ENCODE results near the gene FXYD3.

FXYD3 gene

DNA sequence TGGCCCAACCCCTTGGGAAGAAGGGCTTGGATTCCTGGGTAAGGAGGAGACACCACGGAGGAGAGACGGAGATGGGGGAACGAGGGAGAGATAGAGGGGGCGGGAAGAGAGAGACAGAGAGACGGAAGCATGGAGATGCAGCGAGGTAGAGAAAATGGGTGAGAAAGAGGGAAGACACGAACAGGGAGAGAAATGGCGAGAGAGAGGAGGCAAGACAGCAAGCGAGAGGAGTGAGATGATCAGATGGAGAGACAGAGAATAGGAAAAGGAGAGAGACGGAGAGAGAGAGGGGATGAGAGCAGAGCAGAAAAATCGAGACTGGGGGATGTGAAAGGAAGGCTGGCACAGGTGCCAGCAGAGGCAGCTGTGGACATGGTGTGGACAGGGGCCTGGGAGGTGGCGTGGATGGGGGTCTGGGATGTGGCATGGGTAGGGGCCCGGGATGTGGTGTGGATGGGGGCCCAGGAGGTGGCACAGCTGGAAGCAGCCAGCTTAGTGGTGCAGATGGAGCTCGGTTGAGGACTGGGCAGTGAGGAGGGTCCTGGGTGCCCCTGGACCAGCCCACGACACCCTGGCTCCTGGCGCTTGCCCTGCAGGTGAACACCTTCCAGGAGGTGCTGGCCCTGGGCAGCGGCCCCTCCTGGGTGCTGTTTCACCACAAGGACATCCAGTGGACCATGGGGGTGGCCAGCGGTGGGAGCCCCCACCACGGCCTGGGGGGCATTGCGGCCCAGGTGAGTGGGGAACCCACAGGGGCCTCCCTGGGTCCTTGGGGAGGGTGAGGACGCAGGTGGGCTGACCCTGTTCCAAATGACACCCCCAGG, 40.2 kb upstream of the FXYD3 start:
- Histone ChIP-seq H3K4me3 (ENCODE audit: low read depth in 1 of 2, low read length in 2 of 2) (no peak overlapping the region), H3K27ac (ENCODE audit: low read depth, low read length) (no peak overlapping the region), H3K27me3 (ENCODE audit: control insufficient read depth in 1 of 2, insufficient read depth in 2 of 2, low read length in 2 of 2) (no peaks in the 10 kb centered on the region), H3K9me3 (ENCODE audit: control insufficient read depth in 1 of 2, low read length in 2 of 2) (peaks cover 3% of the 10 kb centered on the region in 2 donors), H3K4me1 (ENCODE audit: control insufficient read depth in 1 of 2, insufficient read depth in 2 of 2, low read length in 2 of 2) (no peaks in the 10 kb centered on the region), H3K9ac (ENCODE audit: low read depth in 1 of 2, low read length in 2 of 2) (no peak overlapping the region), H3K36me3 (ENCODE audit: control insufficient read depth in 1 of 2, insufficient read depth in 2 of 2, low read length in 2 of 2) (no peaks in the 10 kb centered on the region)

DNA sequence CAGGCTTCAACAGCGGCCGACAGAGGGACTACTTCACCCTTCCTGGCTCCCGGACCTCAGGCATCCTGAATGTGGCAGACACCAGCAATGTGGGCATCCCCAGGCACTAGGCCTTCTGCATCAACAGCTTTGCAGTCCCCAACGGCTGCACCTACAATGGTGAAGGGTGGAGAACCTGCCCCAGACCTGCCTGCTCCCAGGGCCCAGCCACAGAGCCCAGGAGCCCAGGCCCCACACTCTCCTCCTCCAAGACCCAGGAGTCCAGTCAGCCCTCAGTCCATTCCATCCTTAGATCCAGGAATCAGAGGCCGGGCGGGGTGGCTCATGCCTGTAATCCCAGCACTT, 39.6 kb upstream of the FXYD3 start:
- H3K9me3 ChIP-seq (ENCODE audit: control insufficient read depth in 1 of 2, low read length in 2 of 2), result no peaks in the 10 kb centered on the region
- no peaks in the 10 kb centered on the region for H3K4me1 ChIP-seq (ENCODE audit: control insufficient read depth in 1 of 2, insufficient read depth in 2 of 2, low read length in 2 of 2)
- H3K36me3 ChIP-seq (ENCODE audit: control insufficient read depth in 1 of 2, insufficient read depth in 2 of 2, low read length in 2 of 2), result no peaks in the 10 kb centered on the region
- H3K27ac ChIP-seq (ENCODE audit: low read depth, low read length), result no peak overlapping the region
- no peaks in the 10 kb centered on the region for H3K27me3 ChIP-seq (ENCODE audit: control insufficient read depth in 1 of 2, insufficient read depth in 2 of 2, low read length in 2 of 2)
- no peak overlapping the region for H3K9ac ChIP-seq (ENCODE audit: low read depth in 1 of 2, low read length in 2 of 2)
- no peak overlapping the region for H3K4me3 ChIP-seq (ENCODE audit: low read depth in 1 of 2, low read length in 2 of 2)

DNA sequence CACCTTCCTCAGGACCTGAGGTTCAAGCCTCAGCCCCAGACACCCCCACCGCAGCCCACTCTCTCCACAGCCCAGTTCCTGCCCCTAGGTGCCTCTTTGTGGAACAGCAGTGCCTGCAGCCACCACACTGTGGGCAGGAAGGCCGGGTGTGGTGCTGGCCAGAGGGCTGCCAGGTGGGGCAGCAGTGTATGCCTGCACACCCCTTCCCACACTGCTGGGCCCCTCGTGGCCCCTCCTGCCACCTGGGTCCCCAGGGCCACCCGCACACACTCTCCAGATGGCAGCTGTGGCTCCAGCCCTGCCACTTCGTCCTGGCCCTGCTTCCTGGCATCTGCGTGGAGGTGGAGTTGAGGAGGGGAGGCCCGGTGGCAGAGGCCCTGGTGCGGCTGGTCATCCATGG, 39.0 kb upstream of the FXYD3 start:
- Histone ChIP-seq H3K4me3 (ENCODE audit: low read depth in 1 of 2, low read length in 2 of 2) (no peak overlapping the region), H3K27me3 (ENCODE audit: control insufficient read depth in 1 of 2, insufficient read depth in 2 of 2, low read length in 2 of 2) (no peaks in the 10 kb centered on the region), H3K9ac (ENCODE audit: low read depth in 1 of 2, low read length in 2 of 2) (no peak overlapping the region), H3K9me3 (ENCODE audit: control insufficient read depth in 1 of 2, low read length in 2 of 2) (no peaks in the 10 kb centered on the region), H3K4me1 (ENCODE audit: control insufficient read depth in 1 of 2, insufficient read depth in 2 of 2, low read length in 2 of 2) (no peaks in the 10 kb centered on the region), H3K36me3 (ENCODE audit: control insufficient read depth in 1 of 2, insufficient read depth in 2 of 2, low read length in 2 of 2) (no peaks in the 10 kb centered on the region), H3K27ac (ENCODE audit: low read depth, low read length) (no peak overlapping the region)

DNA sequence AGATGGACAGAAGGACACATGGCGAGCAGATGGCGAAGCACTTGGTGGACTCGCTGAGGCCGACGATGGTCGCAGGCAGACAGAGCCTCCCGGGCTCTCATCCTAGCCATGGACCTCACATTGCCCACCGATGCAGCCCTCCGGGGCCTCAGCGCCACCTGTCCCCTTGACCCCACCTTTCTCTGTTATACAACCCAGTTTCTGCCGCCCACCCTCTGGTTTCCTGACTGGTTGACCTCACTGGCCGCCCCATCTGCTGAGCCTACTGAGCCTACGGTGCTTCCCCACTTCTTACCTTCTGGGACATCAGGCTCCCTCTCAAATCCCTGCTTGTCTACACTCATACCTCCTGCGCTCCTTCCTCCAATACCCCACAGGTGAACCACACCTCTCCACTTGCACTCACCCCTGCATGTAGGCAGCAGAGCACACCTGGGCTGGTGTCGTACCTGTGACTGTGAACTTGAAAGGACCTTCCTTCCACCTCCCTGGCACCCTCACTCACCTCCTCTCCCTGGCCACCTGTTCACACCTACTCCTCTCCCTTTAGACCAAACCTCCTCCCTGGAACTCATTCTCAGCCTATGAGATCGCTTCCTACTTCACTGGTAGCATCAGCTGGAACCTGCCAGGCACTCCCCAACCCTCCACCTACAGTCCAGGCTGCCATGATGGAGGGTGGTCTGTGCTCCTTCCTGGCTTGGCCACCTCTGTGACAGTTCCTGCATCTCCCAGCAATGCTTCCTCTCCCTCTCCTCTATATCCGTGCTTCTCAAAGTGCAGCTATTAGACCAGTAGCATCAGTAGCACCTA, 38.0 kb upstream of the FXYD3 start:
- Histone ChIP-seq H3K4me1 (ENCODE audit: control insufficient read depth in 1 of 2, insufficient read depth in 2 of 2, low read length in 2 of 2) (no peaks in the 10 kb centered on the region), H3K9me3 (ENCODE audit: control insufficient read depth in 1 of 2, low read length in 2 of 2) (no peaks in the 10 kb centered on the region), H3K9ac (ENCODE audit: low read depth in 1 of 2, low read length in 2 of 2) (no peak overlapping the region), H3K4me3 (ENCODE audit: low read depth in 1 of 2, low read length in 2 of 2) (no peak overlapping the region), H3K27me3 (ENCODE audit: control insufficient read depth in 1 of 2, insufficient read depth in 2 of 2, low read length in 2 of 2) (no peaks in the 10 kb centered on the region), H3K27ac (ENCODE audit: low read depth, low read length) (no peak overlapping the region), H3K36me3 (ENCODE audit: control insufficient read depth in 1 of 2, insufficient read depth in 2 of 2, low read length in 2 of 2) (no peaks in the 10 kb centered on the region)

DNA sequence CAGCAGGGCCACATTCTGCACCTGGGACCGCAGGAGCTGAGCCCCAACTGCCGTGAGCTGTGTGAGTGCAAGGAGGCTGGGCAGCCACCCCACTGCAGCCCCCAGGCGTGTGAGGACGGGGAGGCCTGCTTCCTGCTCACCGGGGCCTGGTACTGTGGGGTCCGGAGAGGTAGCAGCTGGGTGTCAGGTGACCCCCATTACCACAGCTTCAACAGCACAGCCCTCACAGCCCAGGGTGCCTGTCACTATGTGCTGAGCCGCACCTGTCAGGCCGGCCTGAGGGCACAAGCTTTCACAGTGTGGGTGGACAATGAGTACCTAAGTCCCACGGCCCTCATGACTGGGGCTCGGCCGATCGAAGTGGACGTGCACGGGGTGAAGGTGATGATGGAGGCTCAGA, 35.8 kb upstream of the FXYD3 start:
- Histone ChIP-seq H3K4me1 (ENCODE audit: control insufficient read depth in 1 of 2, insufficient read depth in 2 of 2, low read length in 2 of 2) (no peaks in the 10 kb centered on the region), H3K9ac (ENCODE audit: low read depth in 1 of 2, low read length in 2 of 2) (no peak overlapping the region), H3K27me3 (ENCODE audit: control insufficient read depth in 1 of 2, insufficient read depth in 2 of 2, low read length in 2 of 2) (no peaks in the 10 kb centered on the region), H3K36me3 (ENCODE audit: control insufficient read depth in 1 of 2, insufficient read depth in 2 of 2, low read length in 2 of 2) (no peaks in the 10 kb centered on the region), H3K9me3 (ENCODE audit: control insufficient read depth in 1 of 2, low read length in 2 of 2) (no peaks in the 10 kb centered on the region), H3K27ac (ENCODE audit: low read depth, low read length) (no peak overlapping the region), H3K4me3 (ENCODE audit: low read depth in 1 of 2, low read length in 2 of 2) (no peak overlapping the region)

DNA sequence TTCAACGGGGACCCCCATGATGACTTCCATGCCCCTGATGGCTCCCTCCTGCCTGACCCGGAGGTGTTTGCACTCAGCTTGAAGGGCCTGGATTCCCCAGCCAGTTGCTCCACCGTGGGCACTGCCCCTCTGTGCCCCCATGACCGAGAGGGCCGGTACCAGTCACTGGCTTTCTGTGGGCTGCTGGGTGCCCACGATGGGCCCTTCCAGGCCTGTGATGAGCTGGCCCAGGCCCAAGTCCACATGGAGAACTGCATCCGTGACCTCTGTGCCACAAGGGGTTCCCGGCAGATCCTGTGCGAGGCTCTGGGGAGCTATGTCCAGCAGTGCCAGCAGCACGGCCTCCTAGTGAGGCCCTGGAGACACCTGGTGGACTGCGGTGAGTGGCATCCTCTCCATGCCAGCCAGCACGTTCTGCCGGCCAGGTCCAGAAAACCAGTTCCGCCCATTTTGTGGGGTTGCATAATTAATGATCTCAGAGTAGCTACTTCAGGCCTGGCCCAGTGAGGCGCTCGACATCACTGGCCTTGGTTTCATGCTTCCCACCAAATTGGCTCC, 34.9 kb upstream of the FXYD3 start:
- H3K27me3 ChIP-seq (ENCODE audit: control insufficient read depth in 1 of 2, insufficient read depth in 2 of 2, low read length in 2 of 2), result no peaks in the 10 kb centered on the region
- H3K9ac ChIP-seq (ENCODE audit: low read depth in 1 of 2, low read length in 2 of 2), result no peak overlapping the region
- no peaks in the 10 kb centered on the region for H3K36me3 ChIP-seq (ENCODE audit: control insufficient read depth in 1 of 2, insufficient read depth in 2 of 2, low read length in 2 of 2)
- H3K9me3 ChIP-seq (ENCODE audit: control insufficient read depth in 1 of 2, low read length in 2 of 2), result no peaks in the 10 kb centered on the region
- no peaks in the 10 kb centered on the region for H3K4me1 ChIP-seq (ENCODE audit: control insufficient read depth in 1 of 2, insufficient read depth in 2 of 2, low read length in 2 of 2)
- H3K27ac ChIP-seq (ENCODE audit: low read depth, low read length), result no peak overlapping the region
- no peak overlapping the region for H3K4me3 ChIP-seq (ENCODE audit: low read depth in 1 of 2, low read length in 2 of 2)

DNA sequence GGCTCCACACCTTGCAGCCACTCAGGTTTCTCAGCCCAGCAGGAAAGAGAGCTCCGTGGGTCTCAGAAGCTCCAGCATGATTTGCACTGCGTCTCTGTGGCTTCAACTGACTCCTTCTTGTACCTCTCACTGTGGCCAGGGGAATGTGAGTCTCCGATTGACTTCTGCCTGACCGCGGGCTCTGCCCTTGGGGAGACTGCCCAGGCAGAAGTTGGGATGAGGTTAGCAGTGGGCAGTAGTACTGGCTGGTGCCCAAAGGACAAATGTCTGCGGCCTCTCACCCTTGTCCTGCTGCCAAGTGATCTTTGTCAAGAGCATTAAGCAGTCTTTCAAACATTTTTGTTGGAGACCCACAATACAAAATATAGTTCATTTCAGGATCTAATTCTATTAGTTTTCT, 34.4 kb upstream of the FXYD3 start:
- H3K4me1 ChIP-seq (ENCODE audit: control insufficient read depth in 1 of 2, insufficient read depth in 2 of 2, low read length in 2 of 2), result no peaks in the 10 kb centered on the region
- no peaks in the 10 kb centered on the region for H3K27me3 ChIP-seq (ENCODE audit: control insufficient read depth in 1 of 2, insufficient read depth in 2 of 2, low read length in 2 of 2)
- H3K9ac ChIP-seq (ENCODE audit: low read depth in 1 of 2, low read length in 2 of 2), result no peak overlapping the region
- no peak overlapping the region for H3K4me3 ChIP-seq (ENCODE audit: low read depth in 1 of 2, low read length in 2 of 2)
- no peaks in the 10 kb centered on the region for H3K36me3 ChIP-seq (ENCODE audit: control insufficient read depth in 1 of 2, insufficient read depth in 2 of 2, low read length in 2 of 2)
- H3K9me3 ChIP-seq (ENCODE audit: control insufficient read depth in 1 of 2, low read length in 2 of 2), result no peaks in the 10 kb centered on the region
- no peak overlapping the region for H3K27ac ChIP-seq (ENCODE audit: low read depth, low read length)

DNA sequence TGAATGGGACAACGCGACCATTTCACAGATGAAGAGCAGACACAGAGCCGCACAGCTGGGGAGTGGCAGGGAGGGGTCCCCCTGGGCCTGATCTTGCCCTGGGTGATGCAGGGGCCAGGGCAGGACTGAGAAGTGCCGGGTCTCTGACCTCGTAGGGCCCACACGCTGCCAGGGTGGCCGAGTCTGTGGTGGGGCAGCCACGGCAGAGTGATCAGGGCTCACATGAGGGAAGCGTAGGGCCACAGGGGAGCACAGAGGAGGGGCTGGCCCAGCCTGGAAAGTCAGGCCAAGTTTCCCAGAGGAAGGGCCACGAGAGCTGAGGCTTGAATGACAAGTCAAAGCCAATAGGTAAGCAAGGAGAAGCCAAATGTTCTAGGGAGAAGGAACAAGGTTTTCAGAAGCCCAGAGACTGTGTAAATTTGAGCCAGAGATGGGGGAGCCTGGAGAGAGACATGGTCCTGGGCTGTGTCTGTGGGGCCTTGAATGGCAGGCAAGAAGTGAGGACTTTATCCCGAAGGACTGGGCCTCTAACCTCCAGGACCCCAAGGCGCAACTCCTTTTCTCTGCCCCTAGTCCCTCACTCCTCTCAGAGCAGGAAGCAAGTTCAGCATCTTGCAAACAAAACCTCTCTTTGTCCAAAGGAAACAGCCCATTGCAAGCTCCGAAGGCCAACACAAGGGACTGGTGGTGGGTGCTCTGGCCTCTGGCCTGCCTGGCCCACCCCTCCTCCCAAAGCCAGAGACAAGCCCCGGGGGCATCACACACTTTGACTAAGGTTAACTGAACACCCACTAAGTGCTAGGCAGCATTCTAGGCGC, 31.7 kb upstream of the FXYD3 start:
- Histone ChIP-seq H3K27me3 (ENCODE audit: control insufficient read depth in 1 of 2, insufficient read depth in 2 of 2, low read length in 2 of 2) (peaks cover 0 to 4% of the 10 kb centered on the region in 2 donors), H3K9ac (ENCODE audit: low read depth in 1 of 2, low read length in 2 of 2) (no peak overlapping the region), H3K27ac (ENCODE audit: low read depth, low read length) (no peak overlapping the region), H3K9me3 (ENCODE audit: control insufficient read depth in 1 of 2, low read length in 2 of 2) (no peaks in the 10 kb centered on the region), H3K4me1 (ENCODE audit: control insufficient read depth in 1 of 2, insufficient read depth in 2 of 2, low read length in 2 of 2) (peaks cover 0 to 5% of the 10 kb centered on the region in 2 donors), H3K36me3 (ENCODE audit: control insufficient read depth in 1 of 2, insufficient read depth in 2 of 2, low read length in 2 of 2) (no peaks in the 10 kb centered on the region), H3K4me3 (ENCODE audit: low read depth in 1 of 2, low read length in 2 of 2) (no peak overlapping the region)

DNA sequence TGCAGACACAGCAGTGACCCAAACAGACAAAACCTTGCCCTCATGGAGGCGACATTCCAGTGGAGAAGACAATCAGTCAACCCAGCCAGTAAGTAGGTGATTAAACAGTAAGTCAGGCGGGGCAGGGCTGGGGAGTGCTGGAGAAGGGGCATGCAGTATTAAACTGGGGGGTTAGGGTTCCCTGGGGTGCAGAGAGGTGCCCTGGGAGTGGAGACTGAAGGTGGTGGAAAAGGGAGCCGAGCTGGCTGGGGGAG, 31.2 kb upstream of the FXYD3 start:
- H3K27ac ChIP-seq (ENCODE audit: low read depth, low read length), result no peak overlapping the region
- no peak overlapping the region for H3K9ac ChIP-seq (ENCODE audit: low read depth in 1 of 2, low read length in 2 of 2)
- peaks cover 0 to 7% of the 10 kb centered on the region in 2 donors for H3K27me3 ChIP-seq (ENCODE audit: control insufficient read depth in 1 of 2, insufficient read depth in 2 of 2, low read length in 2 of 2)
- no peaks in the 10 kb centered on the region for H3K9me3 ChIP-seq (ENCODE audit: control insufficient read depth in 1 of 2, low read length in 2 of 2)
- H3K36me3 ChIP-seq (ENCODE audit: control insufficient read depth in 1 of 2, insufficient read depth in 2 of 2, low read length in 2 of 2), result no peaks in the 10 kb centered on the region
- H3K4me1 ChIP-seq (ENCODE audit: control insufficient read depth in 1 of 2, insufficient read depth in 2 of 2, low read length in 2 of 2), result peaks cover 0 to 5% of the 10 kb centered on the region in 2 donors
- H3K4me3 ChIP-seq (ENCODE audit: low read depth in 1 of 2, low read length in 2 of 2), result no peak overlapping the region

DNA sequence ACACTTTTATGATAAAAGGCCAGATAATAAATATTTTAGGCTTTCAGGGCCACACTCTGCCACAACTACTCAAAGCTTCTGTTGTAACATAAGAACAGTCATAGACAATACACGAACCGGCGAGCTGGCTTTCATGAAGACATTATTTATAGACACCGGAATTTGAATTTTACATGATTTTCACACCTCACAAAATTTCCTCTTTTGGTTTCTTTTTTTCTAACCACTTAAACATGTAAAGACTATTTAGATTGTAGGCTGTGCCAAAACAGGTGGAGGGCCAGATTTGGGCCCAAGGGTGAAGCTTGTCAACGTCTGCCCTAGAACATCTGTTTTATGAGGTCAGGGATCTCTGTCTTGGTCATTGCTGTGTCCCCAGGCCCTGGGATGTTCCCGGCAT, 29.7 kb upstream of the FXYD3 start:
- Histone ChIP-seq H3K36me3 (ENCODE audit: control insufficient read depth in 1 of 2, insufficient read depth in 2 of 2, low read length in 2 of 2) (no peaks in the 10 kb centered on the region), H3K27me3 (ENCODE audit: control insufficient read depth in 1 of 2, insufficient read depth in 2 of 2, low read length in 2 of 2) (peaks cover 4 to 7% of the 10 kb centered on the region in 2 donors), H3K9me3 (ENCODE audit: control insufficient read depth in 1 of 2, low read length in 2 of 2) (no peaks in the 10 kb centered on the region), H3K4me3 (ENCODE audit: low read depth in 1 of 2, low read length in 2 of 2) (no peak overlapping the region), H3K9ac (ENCODE audit: low read depth in 1 of 2, low read length in 2 of 2) (no peak overlapping the region), H3K27ac (ENCODE audit: low read depth, low read length) (no peak overlapping the region), H3K4me1 (ENCODE audit: control insufficient read depth in 1 of 2, insufficient read depth in 2 of 2, low read length in 2 of 2) (peaks cover 0 to 12% of the 10 kb centered on the region in 2 donors)

All from duodenal mucosa (tissue), 2 donors.